ENCODE measurements around the gene UBTF. TPM values are rescaled to one million over a fixed set of nuclear protein-coding genes. Genes with fewer than 3 reads are reported as not detected.

Gene UBTF
- total RNA-seq, 1 donor from 2014 or later: 25.1 TPM

DNA sequence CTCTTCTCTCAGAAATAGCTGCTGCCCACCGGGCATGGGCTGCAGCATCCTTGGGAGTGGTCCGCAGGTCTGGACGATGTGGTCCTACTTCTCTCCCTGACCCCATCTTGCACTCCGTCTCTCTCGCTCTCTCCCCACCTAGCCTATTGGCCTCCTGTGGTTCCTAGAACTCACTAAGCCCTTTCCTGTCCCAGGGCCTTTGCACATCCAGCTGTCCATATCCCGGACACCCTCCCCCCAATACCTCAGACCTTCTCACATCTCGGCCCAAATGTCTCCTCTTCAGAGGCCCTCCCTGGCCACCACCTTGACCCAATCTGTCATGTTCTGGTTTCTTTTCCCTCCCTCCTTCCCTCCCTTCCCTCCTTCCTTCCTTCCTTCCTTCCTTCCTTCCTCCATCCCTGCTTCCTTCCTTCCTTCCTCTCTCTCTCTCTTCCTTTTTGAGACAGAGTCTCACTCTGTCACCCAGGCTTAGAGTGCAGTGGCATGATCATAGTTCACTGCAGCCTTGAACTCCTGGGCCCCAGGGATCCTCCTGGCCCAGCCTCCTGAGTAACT, 43.9 kb upstream of the UBTF start:
- H3K4me1 ChIP-seq: no peaks in the 10 kb centered on the region
- intact Hi-C loops (cut with DNase I): no loop called here
- H3K36me3 ChIP-seq: no peaks in the 10 kb centered on the region
- H3K27ac ChIP-seq: no peak overlapping the region
- H3K9me3 ChIP-seq: no peaks in the 10 kb centered on the region
- no peak overlapping the region for H3K4me3 ChIP-seq
- TF ChIP-seq, protein P1, sequence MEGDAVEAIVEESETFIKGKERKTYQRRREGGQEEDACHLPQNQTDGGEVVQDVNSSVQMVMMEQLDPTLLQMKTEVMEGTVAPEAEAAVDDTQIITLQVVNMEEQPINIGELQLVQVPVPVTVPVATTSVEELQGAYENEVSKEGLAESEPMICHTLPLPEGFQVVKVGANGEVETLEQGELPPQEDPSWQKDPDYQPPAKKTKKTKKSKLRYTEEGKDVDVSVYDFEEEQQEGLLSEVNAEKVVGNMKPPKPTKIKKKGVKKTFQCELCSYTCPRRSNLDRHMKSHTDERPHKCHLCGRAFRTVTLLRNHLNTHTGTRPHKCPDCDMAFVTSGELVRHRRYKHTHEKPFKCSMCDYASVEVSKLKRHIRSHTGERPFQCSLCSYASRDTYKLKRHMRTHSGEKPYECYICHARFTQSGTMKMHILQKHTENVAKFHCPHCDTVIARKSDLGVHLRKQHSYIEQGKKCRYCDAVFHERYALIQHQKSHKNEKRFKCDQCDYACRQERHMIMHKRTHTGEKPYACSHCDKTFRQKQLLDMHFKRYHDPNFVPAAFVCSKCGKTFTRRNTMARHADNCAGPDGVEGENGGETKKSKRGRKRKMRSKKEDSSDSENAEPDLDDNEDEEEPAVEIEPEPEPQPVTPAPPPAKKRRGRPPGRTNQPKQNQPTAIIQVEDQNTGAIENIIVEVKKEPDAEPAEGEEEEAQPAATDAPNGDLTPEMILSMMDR (IDR thresholded peaks at IDR 0.05): no peak
- DNase-seq (ENCODE audit: low spot score in 2 of 2): no peak
- no peaks in the 10 kb centered on the region for H3K27me3 ChIP-seq

- TF ChIP-seq, protein P1 (IDR thresholded peaks at IDR 0.05): no peak
- H3K4me1 ChIP-seq: no peaks in the 10 kb centered on the region
- no peaks in the 10 kb centered on the region for H3K9me3 ChIP-seq
- no peaks in the 10 kb centered on the region for H3K36me3 ChIP-seq
- no peak overlapping the region for H3K4me3 ChIP-seq
- H3K27me3 ChIP-seq: no peaks in the 10 kb centered on the region
- intact Hi-C loops (cut with DNase I): no loop called here
- no peak overlapping the region for H3K27ac ChIP-seq
- DNase-seq (ENCODE audit: low spot score in 2 of 2): no peak
Measured at GRCh38 chr17:44262654-44263225, 43.3 kb upstream of the UBTF start.

GRCh38 chr17:44260296-44260695, 40.8 kb upstream of the UBTF start:
- H3K4me1 ChIP-seq: no peaks in the 10 kb centered on the region
- DNase-seq (ENCODE audit: low spot score in 2 of 2): no peak
- H3K27me3 ChIP-seq: no peaks in the 10 kb centered on the region
- TF ChIP-seq, protein P1 (IDR thresholded peaks at IDR 0.05): no peak
- intact Hi-C loops (cut with DNase I): no loop called here
- no peaks in the 10 kb centered on the region for H3K36me3 ChIP-seq
- H3K4me3 ChIP-seq: no peak overlapping the region
- H3K9me3 ChIP-seq: no peaks in the 10 kb centered on the region
- no peak overlapping the region for H3K27ac ChIP-seq

DNA sequence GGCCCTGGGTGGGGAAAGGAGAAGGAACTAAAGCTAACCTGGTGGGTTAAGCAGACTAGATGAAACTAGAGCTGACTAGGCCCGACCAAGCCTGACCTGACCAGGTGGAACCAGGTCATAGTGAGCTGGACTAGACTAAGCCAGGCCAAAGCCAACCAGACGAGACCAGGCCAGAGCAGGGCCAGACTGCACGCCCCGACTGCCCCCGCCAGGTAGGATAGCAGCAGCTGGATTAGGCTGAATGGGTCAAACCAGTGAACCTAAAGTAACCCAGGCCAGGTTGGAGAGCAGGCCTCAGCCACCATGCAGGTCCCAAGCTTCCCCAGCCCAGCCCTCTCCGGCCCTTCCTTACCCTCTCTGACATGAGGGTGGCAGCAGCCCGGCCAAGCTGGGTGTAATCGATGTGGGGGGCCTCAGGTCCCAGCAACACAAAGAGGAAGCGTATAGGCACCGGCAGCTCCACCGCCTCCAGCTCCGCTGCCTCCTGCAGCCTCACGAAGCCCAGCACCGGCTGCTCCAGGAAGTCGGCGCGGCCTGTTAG, 39.4 kb upstream of the UBTF start:
- intact Hi-C loops (cut with DNase I): no loop called here
- Histone ChIP-seq H3K4me1 (no peaks in the 10 kb centered on the region), H3K27me3 (no peaks in the 10 kb centered on the region), H3K36me3 (no peaks in the 10 kb centered on the region), H3K27ac (no peak overlapping the region), H3K4me3 (no peak overlapping the region), H3K9me3 (no peaks in the 10 kb centered on the region)
- TF ChIP-seq, protein P1 (IDR thresholded peaks at IDR 0.05): no peak
- DNase-seq (ENCODE audit: low spot score in 2 of 2): no peak

DNA sequence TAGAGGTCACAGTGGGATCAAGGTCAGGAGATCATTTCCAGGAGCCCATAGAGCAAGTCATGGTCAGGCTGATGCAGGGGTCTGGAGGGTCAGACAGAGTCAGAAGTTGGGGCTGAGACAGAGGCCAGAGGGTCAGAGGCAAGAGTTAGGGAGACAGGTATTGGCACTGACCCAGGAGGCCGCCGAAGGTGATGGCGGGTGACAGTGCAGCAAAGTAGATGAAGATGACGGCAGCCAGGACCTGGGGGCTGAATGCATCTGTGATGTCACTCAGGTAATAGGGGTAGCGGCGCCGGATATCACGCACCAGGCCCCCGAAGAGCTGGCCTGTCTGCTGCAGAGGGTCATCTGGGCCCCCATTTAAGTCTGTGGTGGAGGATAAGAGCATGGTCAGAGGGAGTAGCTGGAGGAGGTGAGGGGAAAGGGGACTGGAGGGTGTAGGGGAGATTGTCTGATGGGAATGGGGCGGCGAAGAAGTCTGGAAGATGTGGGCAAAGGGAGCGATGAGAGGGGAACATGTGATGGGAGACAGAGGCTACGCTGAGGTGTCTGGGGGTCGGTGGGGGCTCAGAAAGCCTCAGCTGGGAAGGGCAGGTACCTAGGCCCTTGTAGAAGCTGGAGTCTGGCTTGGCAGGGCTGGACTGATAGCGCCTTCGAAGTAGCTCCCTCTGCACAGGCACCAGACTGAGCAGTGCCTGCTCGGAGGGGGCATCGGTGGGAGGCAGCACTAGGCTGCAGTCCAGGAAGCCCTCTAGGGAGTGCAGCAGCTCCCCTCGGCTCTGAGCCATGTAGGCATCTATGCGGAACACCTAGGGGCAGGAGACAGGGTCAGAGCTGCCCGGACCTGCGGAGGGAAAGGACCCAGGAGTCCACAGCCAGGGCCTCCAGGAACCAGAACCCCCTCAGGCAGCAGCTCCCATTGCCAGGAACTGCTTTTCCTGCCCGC, 38.6 kb upstream of the UBTF start:
- Histone ChIP-seq H3K4me3 (no peak overlapping the region), H3K4me1 (no peaks in the 10 kb centered on the region), H3K27me3 (no peaks in the 10 kb centered on the region), H3K36me3 (no peaks in the 10 kb centered on the region), H3K9me3 (no peaks in the 10 kb centered on the region), H3K27ac (no peak overlapping the region)
- intact Hi-C loops (cut with DNase I): no loop called here
- no peak for DNase-seq (ENCODE audit: low spot score in 2 of 2)
- TF ChIP-seq, protein P1 (IDR thresholded peaks at IDR 0.05): no peak
